SK-N-SH (cell line): ENCODE data around the gene GRAMD2B. TPM values are rescaled to one million over a fixed set of nuclear protein-coding genes. Genes with fewer than 3 reads are reported as not detected.

ENCODE experiments used
- CTCF ChIA-PET: fragments of 300-600, 350-600 bp; formaldehyde crosslinking; extraction: SDS; loops from one replicate; lab custom pipeline; 2021; lab: Yijun Ruan, JAX
- POLR2A ChIA-PET: fragments of 350-600 bp; sonication (Branson Sonifier 250); formaldehyde crosslinking; extraction: SDS; loops from one replicate; lab custom pipeline; 2020; ENCODE audit warnings: antibody characterized with exemption, inconsistent platforms; lab: Yijun Ruan, JAX
- DNase-seq: peaks from one replicate; pipeline ENCODE4 v3.0.0; 2012
- H2AFZ ChIP-seq: fragments of 200-600 bp; sonication (generic); 2 replicates; pipeline ENCODE4 v1.8.1; 2016; ENCODE audit warnings: antibody characterized with exemption, mild to moderate bottlenecking, low read depth
- H3F3A ChIP-seq: fragments of 200-600 bp; sonication (generic); replicated peaks from 2 replicates; pipeline ENCODE3; 2016; ENCODE audit warnings: antibody characterized with exemption, mild to moderate bottlenecking; ENCODE audit not compliant: insufficient read depth
- H3K27ac ChIP-seq, 2 experiments: fragments of 200-500 bp in 1 of 2; fragments of 200-600 bp in 1 of 2; sonication (Bioruptor generic) in 1 of 2; sonication (generic), shearing (Covaris generic) in 1 of 2; 2 replicates each; pipeline versions ENCODE4 v1.5.1 to v1.6.1; 2014 to 2016; ENCODE audit warnings: low read depth in 2 of 2, inconsistent platforms in 1 of 2, low read length in 1 of 2, mild to moderate bottlenecking in 1 of 2, mixed read lengths in 1 of 2
- H3K27me3 ChIP-seq: fragments of 200-600 bp; sonication (generic), shearing (Covaris generic); 2 replicates; pipeline ENCODE4 v1.6.1; 2016; ENCODE audit warnings: mixed run types; ENCODE audit not compliant: insufficient read depth
- H3K36me3 ChIP-seq, 2 experiments: fragments of 200-500 bp in 1 of 2; fragments of 200-600 bp in 1 of 2; sonication (Bioruptor generic) in 1 of 2; sonication (generic) in 1 of 2; replicated peaks in 1 of 2; 2 replicates each; pipeline versions ENCODE3 to v1.5.1; 2014 to 2016; ENCODE audit warnings: low read length in 1 of 2, mild to moderate bottlenecking in 1 of 2; ENCODE audit not compliant: insufficient read depth in 2 of 2, control insufficient read depth in 1 of 2
- H3K4me1 ChIP-seq, 2 experiments: fragments of 200-500 bp in 1 of 2; fragments of 200-600 bp in 1 of 2; sonication (Bioruptor generic) in 1 of 2; sonication (generic), shearing (Covaris generic) in 1 of 2; 2 replicates each; pipeline versions ENCODE4 v1.5.1 to v1.6.1; 2014 to 2016; ENCODE audit warnings: low read depth in 1 of 2, low read length in 1 of 2, mixed run types in 1 of 2; ENCODE audit not compliant: insufficient read depth in 2 of 2, control insufficient read depth in 1 of 2
- H3K4me2 ChIP-seq: fragments of 200-600 bp; sonication (generic), shearing (Covaris generic); 2 replicates; pipeline ENCODE4 v1.6.1; 2017; ENCODE audit warnings: mixed run types
- H3K4me3 ChIP-seq, 2 experiments: fragments of 200-500 bp in 1 of 2; fragments of 200-600 bp in 1 of 2; sonication (Bioruptor generic) in 1 of 2; sonication (generic), shearing (Covaris generic) in 1 of 2; 2 replicates each; pipeline versions ENCODE4 v1.5.1 to v1.8.1; 2014 to 2016; ENCODE audit warnings: low read depth in 2 of 2, inconsistent platforms in 1 of 2, low read length in 1 of 2, mild to moderate bottlenecking in 1 of 2, mixed read lengths in 1 of 2, moderate library complexity in 1 of 2
- H3K79me2 ChIP-seq: fragments of 200-600 bp; sonication (generic); 2 replicates; pipeline ENCODE4 v1.8.1; 2017; ENCODE audit warnings: mild to moderate bottlenecking; ENCODE audit not compliant: insufficient read depth
- H3K9ac ChIP-seq: fragments of 200-600 bp; sonication (generic); 2 replicates; pipeline ENCODE4 v1.6.1; 2017; ENCODE audit warnings: mixed run types
- H3K9me2 ChIP-seq: fragments of 200-600 bp; sonication (generic); 2 replicates; pipeline ENCODE4 v1.6.1; 2017; ENCODE audit warnings: mixed run types
- H3K9me3 ChIP-seq: fragments of 200-600 bp; sonication (generic); 2 replicates; pipeline ENCODE4 v1.6.1; 2017; ENCODE audit warnings: mixed run types, mild to moderate bottlenecking, moderate library complexity
- H4K20me1 ChIP-seq: fragments of 200-600 bp; sonication (generic); 2 replicates; pipeline ENCODE4 v1.6.1; 2017; ENCODE audit warnings: mild to moderate bottlenecking, mixed run types; ENCODE audit not compliant: insufficient read depth
- FOSL2 ChIP-seq: IDR thresholded peaks from 2 replicates; pipeline ENCODE4 v1.4.0; 2012; ENCODE audit warnings: low read depth, mild to moderate bottlenecking, moderate library complexity, borderline replicate concordance
- FOXM1 ChIP-seq: IDR thresholded peaks from 2 replicates; pipeline ENCODE4 v1.4.0; 2012; ENCODE audit warnings: low read depth, mild to moderate bottlenecking
- GATA2 ChIP-seq: sonication (generic); formaldehyde crosslinking; IDR thresholded peaks from 2 replicates; pipeline ENCODE4 v1.5.0; 2020; ENCODE audit warnings: mild to moderate bottlenecking, missing genetic modification reagents
- IRF3 ChIP-seq: fragments of 150-350 bp; IDR thresholded peaks from 2 replicates; pipeline ENCODE4 v1.6.1; 2016; ENCODE audit warnings: mild to moderate bottlenecking, low read depth, low read length
- MEF2A ChIP-seq: IDR thresholded peaks from 2 replicates; pipeline ENCODE4 v1.4.0; 2012; ENCODE audit warnings: low read depth, borderline replicate concordance
- MXI1 ChIP-seq: IDR thresholded peaks from 2 replicates; pipeline ENCODE4 v1.6.1; 2012; ENCODE audit warnings: mild to moderate bottlenecking, low read depth, low read length, improper control_type of control experiment
- NFIC ChIP-seq: IDR thresholded peaks from 2 replicates; pipeline ENCODE4 v1.4.0; 2012; ENCODE audit warnings: borderline replicate concordance
- POLR2AphosphoS5 ChIP-seq: IDR thresholded peaks from 2 replicates; pipeline ENCODE4 v1.6.1; 2012; ENCODE audit warnings: low read depth, low read length
- RAD21 ChIP-seq: IDR thresholded peaks from 2 replicates; pipeline ENCODE4 v1.6.1; 2012; ENCODE audit warnings: mild to moderate bottlenecking, low read length
- RCOR1 ChIP-seq: fragments of 150-350 bp; IDR thresholded peaks from 2 replicates; pipeline ENCODE4 v1.6.1; 2017; ENCODE audit warnings: antibody characterized with exemption, low read length
- SIN3A ChIP-seq: IDR thresholded peaks from 2 replicates; pipeline ENCODE4 v1.6.1; 2012; ENCODE audit warnings: low read depth, mild to moderate bottlenecking, low read length, moderate library complexity, borderline replicate concordance
- TCF12 ChIP-seq: IDR thresholded peaks from 2 replicates; pipeline ENCODE4 v1.4.0; 2012
- TEAD4 ChIP-seq: IDR thresholded peaks from 2 replicates; pipeline ENCODE4 v1.4.0; 2012; ENCODE audit warnings: mild to moderate bottlenecking, borderline replicate concordance; ENCODE audit not compliant: insufficient read depth
- YY1 ChIP-seq: IDR thresholded peaks from 2 replicates; pipeline ENCODE4 v1.4.0; 2012; ENCODE audit warnings: low read depth, mild to moderate bottlenecking
- whole genome bisulfite sequencing: methylation state at CpG from one replicate; pipeline ENCODE4 v1.1.6; 2017; ENCODE audit warnings: low lambda C conversion rate; 5-methylcytosine and 5-hydroxymethylcytosine counted together
- polyA plus RNA-seq, 3 experiments: library from polyadenylated mRNA; depleted of rRNA; stranded (reverse); fragments of >200 nt; gene quantifications; 2 replicates each; pipeline ENCODE4 v1.2.3, GENCODE V29; 2012
- TF ChIP-seq, protein P1 (sequence below): IDR thresholded peaks from 2 replicates; pipeline ENCODE4 v1.4.0; 2012; ENCODE audit warnings: low read depth, borderline replicate concordance

Gene GRAMD2B
- polyA plus RNA-seq, 1 of the 3 experiments (the other 2 are of a cell fraction): 16.0 TPM

GRCh38 chr5:126374109-126374416 lies 49.1 kb upstream of the GRAMD2B start:
- Histone ChIP-seq H3K4me1 (peaks cover 7 to 17% of the 10 kb centered on the region in 2 experiments; a peak in 3 of 4 replicates), H3K27me3 (no peaks in the 10 kb centered on the region), H3F3A (peaks cover 39% of the 10 kb centered on the region), H3K9me3 (no peaks in the 10 kb centered on the region), H3K27ac (peak overlapping the region in 1 of 2 experiments; percentile 46; a peak in 2 of 4 replicates), H2AFZ (peak overlapping the region; percentile 61), H3K36me3 (no peaks in the 10 kb centered on the region), H3K9me2 (no peaks in the 10 kb centered on the region; the same call in 1 of the 2 replicates), H3K4me3 (no peak overlapping the region), H3K4me2 (no peak overlapping the region), H4K20me1 (no peaks in the 10 kb centered on the region), H3K9ac (no peak overlapping the region), H3K79me2 (no peaks in the 10 kb centered on the region)
- DNase-seq: no peak
- 100% methylated on average over 1 of the region's 1 CpG for WGBS
- CTCF ChIA-PET: interaction anchor here (0.6 kb wide), 1 partner anchor 165 kb away, joined by 3 read pairs; no protein-coding TSS in a partner anchor
- POLR2A ChIA-PET: no interaction called here
- TF ChIP-seq MXI1 (no peak), RAD21 (no peak), GATA2 (CRISPR knock-in tag) (no peak), YY1 (no peak), FOSL2 (no peak)
- TF ChIP-seq, protein P1, sequence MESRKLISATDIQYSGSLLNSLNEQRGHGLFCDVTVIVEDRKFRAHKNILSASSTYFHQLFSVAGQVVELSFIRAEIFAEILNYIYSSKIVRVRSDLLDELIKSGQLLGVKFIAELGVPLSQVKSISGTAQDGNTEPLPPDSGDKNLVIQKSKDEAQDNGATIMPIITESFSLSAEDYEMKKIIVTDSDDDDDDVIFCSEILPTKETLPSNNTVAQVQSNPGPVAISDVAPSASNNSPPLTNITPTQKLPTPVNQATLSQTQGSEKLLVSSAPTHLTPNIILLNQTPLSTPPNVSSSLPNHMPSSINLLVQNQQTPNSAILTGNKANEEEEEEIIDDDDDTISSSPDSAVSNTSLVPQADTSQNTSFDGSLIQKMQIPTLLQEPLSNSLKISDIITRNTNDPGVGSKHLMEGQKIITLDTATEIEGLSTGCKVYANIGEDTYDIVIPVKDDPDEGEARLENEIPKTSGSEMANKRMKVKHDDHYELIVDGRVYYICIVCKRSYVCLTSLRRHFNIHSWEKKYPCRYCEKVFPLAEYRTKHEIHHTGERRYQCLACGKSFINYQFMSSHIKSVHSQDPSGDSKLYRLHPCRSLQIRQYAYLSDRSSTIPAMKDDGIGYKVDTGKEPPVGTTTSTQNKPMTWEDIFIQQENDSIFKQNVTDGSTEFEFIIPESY: no peak

- H3K27me3 ChIP-seq: no peaks in the 10 kb centered on the region
- H3K36me3 ChIP-seq: no peaks in the 10 kb centered on the region
- H3K4me3 ChIP-seq: no peak overlapping the region
- H2AFZ ChIP-seq: no peak overlapping the region
- 0 out of 2 replicates have a peak, but pooled peaks cover 2% of the 10 kb centered on the region for H3K9me3 ChIP-seq
- POLR2A ChIA-PET: no interaction called here
- H3K27ac ChIP-seq: peak overlapping the region in 1 of 2 experiments; percentile 75; a peak in 1 of 4 replicates
- H3K9me2 ChIP-seq: no peaks in the 10 kb centered on the region; the same call in 1 of the 2 replicates
- no peaks in the 10 kb centered on the region for H4K20me1 ChIP-seq
- CTCF ChIA-PET: no interaction called here
- H3K4me1 ChIP-seq: peaks cover 0 to 5% of the 10 kb centered on the region in 2 experiments; a peak in 3 of 4 replicates
- DNase-seq: no peak
- H3K9ac ChIP-seq: no peak overlapping the region
- 94% methylated on average over 1 of the region's 1 CpG for WGBS
- no peak overlapping the region; the same call in 1 of the 2 replicates for H3K4me2 ChIP-seq
- TF ChIP-seq NFIC (peak; percentile 36; the same call in 1 of the 2 replicates), POLR2AphosphoS5 (no peak), FOXM1 (no peak)
- H3F3A ChIP-seq: peaks cover 25% of the 10 kb centered on the region
- H3K79me2 ChIP-seq: no peaks in the 10 kb centered on the region
Observed at GRCh38 chr5:126376443-126376842, 46.8 kb upstream of the GRAMD2B start.

DNA sequence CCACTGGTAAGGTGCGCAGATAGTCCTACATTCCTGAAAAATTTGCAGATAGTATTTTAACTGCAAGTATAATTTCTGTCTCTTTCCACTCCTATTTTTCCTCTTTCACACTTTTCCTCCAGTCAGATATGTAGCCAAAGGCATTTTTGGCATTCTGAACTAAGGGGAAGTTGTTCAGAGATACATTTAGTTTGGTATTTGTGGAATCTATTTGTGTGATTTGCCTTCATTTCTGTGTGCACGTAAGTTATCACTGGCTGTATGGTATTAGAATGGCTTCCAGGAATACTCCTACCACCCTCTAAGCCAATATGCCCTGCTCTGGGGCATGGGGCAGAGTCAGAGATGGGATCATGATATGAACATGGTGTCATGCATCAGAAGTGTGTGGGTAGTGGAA lies 45.8 kb upstream of the GRAMD2B start:
- Histone ChIP-seq H3K4me1 (peaks cover 0 to 5% of the 10 kb centered on the region in 2 experiments; a peak in 3 of 4 replicates), H3K27ac (peak overlapping the region in 1 of 2 experiments; percentile 75; a peak in 2 of 4 replicates), H3K27me3 (no peaks in the 10 kb centered on the region), H3K36me3 (no peaks in the 10 kb centered on the region), H4K20me1 (no peaks in the 10 kb centered on the region), H2AFZ (no peak overlapping the region; the same call in 1 of the 2 replicates), H3K4me2 (peak overlapping the region; percentile 11; the same call in 1 of the 2 replicates), H3K79me2 (no peaks in the 10 kb centered on the region), H3F3A (peaks cover 21% of the 10 kb centered on the region), H3K9me2 (no peaks in the 10 kb centered on the region; the same call in 1 of the 2 replicates), H3K9ac (no peak overlapping the region), H3K9me3 (peaks cover 9% of the 10 kb centered on the region), H3K4me3 (no peak overlapping the region; a peak in 1 of 4 replicates)
- WGBS: 55% methylated on average over 2 of the region's 2 CpGs
- ChIA-PET POLR2A (no interaction called here), CTCF (no interaction called here)
- DNase-seq: no peak
- TF ChIP-seq MEF2A (no peak), FOXM1 (no peak), TCF12 (0 out of 2 replicates have a peak, but pooled peaks have one; percentile 7), RCOR1 (no peak), TEAD4 (no peak; the same call in 1 of the 2 replicates), IRF3 (no peak), SIN3A (no peak)
- TF ChIP-seq, protein P1: no peak
